Measurements from ENCODE around the gene SOST. TPM values are rescaled to one million over a fixed set of nuclear protein-coding genes. Genes with fewer than 3 reads are reported as not detected.
"Not testable (repeated sequence)": the region's sequence is repeated elsewhere in the genome, so short reads cannot be mapped to it uniquely, and the experiment has no call there.

Gene SOST
- total RNA-seq (2012; rRNA removed) = not detected in 2 replicates

DNA sequence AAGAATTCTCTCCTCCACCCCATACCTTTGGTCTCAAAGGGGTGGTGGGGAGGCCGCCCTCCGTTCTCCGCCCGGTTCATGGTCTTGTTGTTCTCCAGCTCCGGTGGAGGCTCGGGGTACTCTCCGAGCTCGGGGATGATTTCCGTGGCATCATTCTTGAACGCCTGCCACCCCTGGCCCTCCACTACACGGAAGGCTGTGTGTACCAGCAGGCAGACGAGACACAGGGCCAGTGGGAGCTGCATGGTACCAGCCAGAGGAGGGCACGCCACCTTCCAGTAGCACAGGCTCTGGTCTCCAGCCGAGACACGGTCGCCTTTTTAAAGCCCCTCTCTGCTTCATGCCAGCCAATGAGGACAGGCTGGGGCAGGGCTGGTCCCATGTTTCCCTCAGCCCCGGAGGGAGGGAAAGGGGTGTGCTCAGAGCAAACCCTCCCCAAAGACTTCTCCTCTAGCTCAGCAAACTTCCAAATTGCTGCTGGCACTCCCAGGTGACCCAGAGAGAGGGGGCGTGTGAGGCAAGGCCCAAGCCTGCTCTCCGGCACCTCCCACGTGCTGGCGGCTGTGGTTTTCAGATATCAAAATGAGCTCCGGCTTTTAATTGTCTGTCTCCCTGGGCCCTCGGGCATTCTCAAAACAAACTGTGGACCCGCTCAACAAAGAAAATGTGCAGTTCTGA is at the start of gene SOST:
SOST (minus strand) TSS at position 295 of the 678 bp plus-strand sequence; CDS start at position 245, 50 bp downstream.
- Histone ChIP-seq H3K27me3 (ENCODE audit: control insufficient read depth, insufficient read depth, low read length) (peaks cover 47% of the 10 kb centered on the region), H3K9ac (ENCODE audit: low read depth, low read length) (no peak within 1 kb of the TSS), H3K4me3 (ENCODE audit: low read length) (no peak within 1 kb of the TSS), H3K36me3 (ENCODE audit: insufficient read depth, low read length) (no peaks in the 10 kb centered on the region), H3K4me1 (ENCODE audit: control insufficient read depth, insufficient read depth, low read length) (peaks cover 24% of the 10 kb centered on the region), H3K9me3 (replicated peaks; ENCODE audit: low read length) (no peaks in the 10 kb centered on the region), H3K4me2 (ENCODE audit: low read length) (no peak within 1 kb of the TSS)

- Histone ChIP-seq H3K9ac (ENCODE audit: low read depth, low read length) (no peak overlapping the region), H3K9me3 (replicated peaks; ENCODE audit: low read length) (no peaks in the 10 kb centered on the region), H3K27me3 (ENCODE audit: control insufficient read depth, insufficient read depth, low read length) (no peaks in the 10 kb centered on the region), H3K4me2 (ENCODE audit: low read length) (no peak overlapping the region), H3K36me3 (ENCODE audit: insufficient read depth, low read length) (peaks cover 13% of the 10 kb centered on the region), H3K4me1 (ENCODE audit: control insufficient read depth, insufficient read depth, low read length) (peaks cover 9% of the 10 kb centered on the region), H3K4me3 (ENCODE audit: low read length) (no peak overlapping the region)
Measured at GRCh38 chr17:43808076-43808475, 49.5 kb upstream of the SOST start.

- Histone ChIP-seq H3K4me2 (ENCODE audit: low read length) (no peak overlapping the region), H3K4me3 (ENCODE audit: low read length) (no peak overlapping the region), H3K27me3 (ENCODE audit: control insufficient read depth, insufficient read depth, low read length) (no peaks in the 10 kb centered on the region), H3K4me1 (ENCODE audit: control insufficient read depth, insufficient read depth, low read length) (peaks cover 9% of the 10 kb centered on the region), H3K9me3 (replicated peaks; ENCODE audit: low read length) (no peaks in the 10 kb centered on the region), H3K36me3 (ENCODE audit: insufficient read depth, low read length) (peaks cover 6% of the 10 kb centered on the region), H3K9ac (ENCODE audit: low read depth, low read length) (no peak overlapping the region)
Measured at GRCh38 chr17:43805117-43805516, 46.5 kb upstream of the SOST start.

DNA sequence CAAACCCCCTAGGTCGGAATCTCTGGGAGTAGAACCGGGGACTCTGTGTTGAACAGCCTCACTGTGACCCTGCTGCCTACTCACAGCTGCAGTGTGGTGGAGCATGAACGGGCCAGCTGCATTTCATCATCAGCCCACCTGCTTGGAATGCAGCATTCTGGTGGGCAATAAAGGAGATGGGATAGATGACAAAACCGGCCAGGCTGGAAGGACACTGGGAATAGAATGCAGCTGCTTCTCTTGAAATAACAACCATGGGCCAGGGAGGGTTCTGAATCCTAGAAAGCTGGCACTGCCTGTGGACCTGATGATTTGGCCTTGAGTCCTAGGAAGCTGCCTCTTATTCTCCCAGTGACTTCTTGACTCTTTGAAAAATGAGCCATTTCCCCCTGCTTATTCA is 45.2 kb upstream of the SOST start:
- Histone ChIP-seq H3K36me3 (ENCODE audit: insufficient read depth, low read length) (peaks cover 6% of the 10 kb centered on the region), H3K9me3 (replicated peaks; ENCODE audit: low read length) (no peaks in the 10 kb centered on the region), H3K9ac (ENCODE audit: low read depth, low read length) (no peak overlapping the region), H3K27me3 (ENCODE audit: control insufficient read depth, insufficient read depth, low read length) (no peaks in the 10 kb centered on the region), H3K4me2 (ENCODE audit: low read length) (no peak overlapping the region), H3K4me3 (ENCODE audit: low read length) (no peak overlapping the region), H3K4me1 (ENCODE audit: control insufficient read depth, insufficient read depth, low read length) (peaks cover 9% of the 10 kb centered on the region)

DNA sequence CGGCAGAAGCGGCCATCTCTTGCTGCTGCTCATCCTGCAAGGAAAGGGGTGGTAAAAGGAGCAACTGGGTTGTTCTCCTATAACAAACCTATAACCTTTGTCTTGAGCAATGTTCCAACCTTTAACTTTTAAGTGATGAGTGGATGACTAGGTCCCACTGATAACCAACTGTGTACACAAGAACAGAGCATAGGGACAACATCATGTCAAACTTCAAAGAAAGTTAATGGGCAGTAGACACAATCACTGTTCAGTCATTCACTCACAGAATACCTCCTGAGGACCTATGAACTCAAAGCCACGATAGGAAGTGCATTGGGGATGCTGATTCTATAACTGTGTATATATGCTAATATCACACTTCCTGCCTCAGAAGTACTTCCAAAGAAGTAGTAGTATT is 43.3 kb upstream of the SOST start:
- peaks cover 6% of the 10 kb centered on the region for H3K36me3 ChIP-seq (ENCODE audit: insufficient read depth, low read length)
- no peak overlapping the region for H3K4me3 ChIP-seq (ENCODE audit: low read length)

DNA sequence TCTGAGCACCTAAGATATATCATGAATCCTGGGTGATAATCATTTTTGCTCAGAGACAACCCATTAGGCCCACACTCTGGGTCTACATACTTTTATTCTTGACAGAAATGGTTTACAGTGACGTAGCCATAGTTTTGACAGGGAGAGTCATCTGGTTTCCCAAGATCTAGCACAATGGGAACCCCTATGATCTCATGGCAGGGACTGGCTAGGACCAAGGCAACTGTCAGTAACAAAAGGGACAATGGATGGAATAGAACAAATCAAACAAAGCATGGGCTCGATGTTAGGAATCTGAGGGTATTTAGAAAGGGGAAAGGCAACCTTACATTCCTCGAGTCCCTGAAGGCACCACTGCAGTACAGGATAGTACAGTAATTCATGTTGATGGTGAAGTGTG is 42.1 kb upstream of the SOST start:
- Histone ChIP-seq H3K36me3 (ENCODE audit: insufficient read depth, low read length) (peaks cover 6% of the 10 kb centered on the region), H3K9ac (ENCODE audit: low read depth, low read length) (no peak overlapping the region), H3K4me2 (ENCODE audit: low read length) (no peak overlapping the region), H3K4me3 (ENCODE audit: low read length) (no peak overlapping the region), H3K4me1 (ENCODE audit: control insufficient read depth, insufficient read depth, low read length) (peaks cover 9% of the 10 kb centered on the region), H3K27me3 (ENCODE audit: control insufficient read depth, insufficient read depth, low read length) (no peaks in the 10 kb centered on the region), H3K9me3 (replicated peaks; ENCODE audit: low read length) (no peaks in the 10 kb centered on the region)

More for the DNA sequence above, 43.3 kb upstream of the SOST start:
- Histone ChIP-seq H3K4me1 (ENCODE audit: control insufficient read depth, insufficient read depth, low read length) (peaks cover 9% of the 10 kb centered on the region), H3K9ac (ENCODE audit: low read depth, low read length) (no peak overlapping the region), H3K27me3 (ENCODE audit: control insufficient read depth, insufficient read depth, low read length) (no peaks in the 10 kb centered on the region), H3K4me2 (ENCODE audit: low read length) (no peak overlapping the region), H3K9me3 (replicated peaks; ENCODE audit: low read length) (no peaks in the 10 kb centered on the region)

GRCh38 chr17:43799047-43799446 is 40.5 kb upstream of the SOST start:
- Histone ChIP-seq H3K9ac (ENCODE audit: low read depth, low read length) (no peak overlapping the region), H3K4me1 (ENCODE audit: control insufficient read depth, insufficient read depth, low read length) (peaks cover 6% of the 10 kb centered on the region), H3K4me2 (ENCODE audit: low read length) (no peak overlapping the region), H3K9me3 (replicated peaks; ENCODE audit: low read length) (no peaks in the 10 kb centered on the region), H3K4me3 (ENCODE audit: low read length) (no peak overlapping the region), H3K27me3 (ENCODE audit: control insufficient read depth, insufficient read depth, low read length) (no peaks in the 10 kb centered on the region), H3K36me3 (ENCODE audit: insufficient read depth, low read length) (peaks cover 6% of the 10 kb centered on the region)

- H3K27me3 ChIP-seq (ENCODE audit: control insufficient read depth, insufficient read depth, low read length); H3K4me3 ChIP-seq (ENCODE audit: low read length); H3K4me2 ChIP-seq (ENCODE audit: low read length); H3K9me3 ChIP-seq (replicated peaks; ENCODE audit: low read length); H3K9ac ChIP-seq (ENCODE audit: low read depth, low read length); H3K4me1 ChIP-seq (ENCODE audit: control insufficient read depth, insufficient read depth, low read length); H3K36me3 ChIP-seq (ENCODE audit: insufficient read depth, low read length): not testable (repeated sequence)
Measured at GRCh38 chr17:43798024-43798423, 39.4 kb upstream of the SOST start.

- not testable (repeated sequence) for H3K4me3 ChIP-seq (ENCODE audit: low read length); H3K27me3 ChIP-seq (ENCODE audit: control insufficient read depth, insufficient read depth, low read length); H3K9ac ChIP-seq (ENCODE audit: low read depth, low read length); H3K36me3 ChIP-seq (ENCODE audit: insufficient read depth, low read length); H3K4me2 ChIP-seq (ENCODE audit: low read length); H3K4me1 ChIP-seq (ENCODE audit: control insufficient read depth, insufficient read depth, low read length); H3K9me3 ChIP-seq (replicated peaks; ENCODE audit: low read length)
Measured at GRCh38 chr17:43792668-43793067, 34.1 kb upstream of the SOST start.

GRCh38 chr17:43791589-43791988 is 33.0 kb upstream of the SOST start:
- H3K4me3 ChIP-seq (ENCODE audit: low read length) = no peak overlapping the region
- H3K4me1 ChIP-seq (ENCODE audit: control insufficient read depth, insufficient read depth, low read length) = no peaks in the 10 kb centered on the region
- H3K36me3 ChIP-seq (ENCODE audit: insufficient read depth, low read length) = no peaks in the 10 kb centered on the region
- no peaks in the 10 kb centered on the region for H3K27me3 ChIP-seq (ENCODE audit: control insufficient read depth, insufficient read depth, low read length)
- no peak overlapping the region for H3K4me2 ChIP-seq (ENCODE audit: low read length)
- no peak overlapping the region for H3K9ac ChIP-seq (ENCODE audit: low read depth, low read length)
- H3K9me3 ChIP-seq (replicated peaks; ENCODE audit: low read length) = no peaks in the 10 kb centered on the region

DNA sequence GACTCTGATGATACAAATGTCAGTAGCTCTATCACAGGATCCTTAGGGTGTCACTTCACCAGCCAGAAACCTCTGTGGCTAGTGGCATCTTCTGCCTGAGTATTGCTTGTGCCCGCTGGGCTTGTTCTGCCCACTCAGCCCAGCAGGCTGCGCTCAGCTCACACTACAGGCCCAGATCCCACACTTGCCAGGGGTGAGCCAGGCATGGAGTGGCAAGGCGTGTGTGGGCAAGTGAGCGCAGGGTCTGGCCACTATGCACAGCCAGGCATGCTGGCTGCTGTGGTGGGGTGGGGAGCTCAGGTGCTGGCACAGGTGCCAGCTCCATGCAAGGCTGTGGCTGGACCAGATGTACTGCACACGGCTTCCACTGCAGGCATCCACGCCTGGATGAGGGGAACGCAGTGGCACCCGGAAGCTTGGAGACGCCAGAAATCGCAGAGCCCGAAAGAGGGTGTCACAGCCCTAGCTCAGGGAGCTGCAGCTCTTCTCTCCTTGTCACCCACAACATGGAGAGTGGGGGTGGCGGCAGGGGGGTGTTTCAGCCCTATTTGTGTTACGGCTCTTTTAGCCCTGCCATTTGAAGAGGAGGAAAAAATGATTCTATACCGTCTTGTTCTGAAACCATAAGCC is 31.8 kb upstream of the SOST start:
- Histone ChIP-seq H3K9ac (ENCODE audit: low read depth, low read length) (no peak overlapping the region), H3K36me3 (ENCODE audit: insufficient read depth, low read length) (no peaks in the 10 kb centered on the region), H3K4me1 (ENCODE audit: control insufficient read depth, insufficient read depth, low read length) (no peaks in the 10 kb centered on the region), H3K4me3 (ENCODE audit: low read length) (no peak overlapping the region), H3K4me2 (ENCODE audit: low read length) (no peak overlapping the region), H3K9me3 (replicated peaks; ENCODE audit: low read length) (no peaks in the 10 kb centered on the region), H3K27me3 (ENCODE audit: control insufficient read depth, insufficient read depth, low read length) (no peaks in the 10 kb centered on the region)

DNA sequence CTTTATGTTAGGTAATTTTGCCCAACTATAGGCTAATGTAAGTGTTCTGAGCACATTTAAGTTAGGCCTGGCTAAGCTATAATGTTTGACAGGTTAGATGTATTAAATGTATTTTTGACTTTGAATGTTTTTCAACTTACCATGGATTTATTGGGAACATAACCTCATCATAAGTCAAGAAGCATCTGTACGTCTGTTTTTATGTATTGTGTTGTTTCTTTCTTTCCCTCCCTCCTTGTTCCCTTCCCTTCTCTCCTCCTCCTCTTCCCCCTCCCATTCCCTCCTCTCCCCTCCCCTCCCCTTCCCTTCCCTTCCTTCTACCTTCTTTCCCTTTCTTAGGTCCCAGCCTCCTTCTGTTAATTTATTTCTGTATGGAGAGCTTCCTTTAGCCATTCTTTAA is 30.9 kb upstream of the SOST start:
- Histone ChIP-seq H3K27me3 (ENCODE audit: control insufficient read depth, insufficient read depth, low read length) (no peaks in the 10 kb centered on the region), H3K4me2 (ENCODE audit: low read length) (no peak overlapping the region), H3K9me3 (replicated peaks; ENCODE audit: low read length) (no peaks in the 10 kb centered on the region), H3K4me1 (ENCODE audit: control insufficient read depth, insufficient read depth, low read length) (peaks cover 8% of the 10 kb centered on the region), H3K36me3 (ENCODE audit: insufficient read depth, low read length) (no peaks in the 10 kb centered on the region), H3K4me3 (ENCODE audit: low read length) (no peak overlapping the region), H3K9ac (ENCODE audit: low read depth, low read length) (no peak overlapping the region)

Measured in skeletal muscle satellite cell (primary cell).